ENCODE results near the gene SAMHD1. TPM values are rescaled to one million over a fixed set of nuclear protein-coding genes. Genes with fewer than 3 reads are reported as not detected.

SAMHD1 gene
- total and polyA plus RNA-seq, 2 of the 13 experiments (the other 11 are each of a cell fraction or from before 2014, with no cell fraction given): 16.9 to 43.5 TPM

- TF ChIP-seq, protein P1, sequence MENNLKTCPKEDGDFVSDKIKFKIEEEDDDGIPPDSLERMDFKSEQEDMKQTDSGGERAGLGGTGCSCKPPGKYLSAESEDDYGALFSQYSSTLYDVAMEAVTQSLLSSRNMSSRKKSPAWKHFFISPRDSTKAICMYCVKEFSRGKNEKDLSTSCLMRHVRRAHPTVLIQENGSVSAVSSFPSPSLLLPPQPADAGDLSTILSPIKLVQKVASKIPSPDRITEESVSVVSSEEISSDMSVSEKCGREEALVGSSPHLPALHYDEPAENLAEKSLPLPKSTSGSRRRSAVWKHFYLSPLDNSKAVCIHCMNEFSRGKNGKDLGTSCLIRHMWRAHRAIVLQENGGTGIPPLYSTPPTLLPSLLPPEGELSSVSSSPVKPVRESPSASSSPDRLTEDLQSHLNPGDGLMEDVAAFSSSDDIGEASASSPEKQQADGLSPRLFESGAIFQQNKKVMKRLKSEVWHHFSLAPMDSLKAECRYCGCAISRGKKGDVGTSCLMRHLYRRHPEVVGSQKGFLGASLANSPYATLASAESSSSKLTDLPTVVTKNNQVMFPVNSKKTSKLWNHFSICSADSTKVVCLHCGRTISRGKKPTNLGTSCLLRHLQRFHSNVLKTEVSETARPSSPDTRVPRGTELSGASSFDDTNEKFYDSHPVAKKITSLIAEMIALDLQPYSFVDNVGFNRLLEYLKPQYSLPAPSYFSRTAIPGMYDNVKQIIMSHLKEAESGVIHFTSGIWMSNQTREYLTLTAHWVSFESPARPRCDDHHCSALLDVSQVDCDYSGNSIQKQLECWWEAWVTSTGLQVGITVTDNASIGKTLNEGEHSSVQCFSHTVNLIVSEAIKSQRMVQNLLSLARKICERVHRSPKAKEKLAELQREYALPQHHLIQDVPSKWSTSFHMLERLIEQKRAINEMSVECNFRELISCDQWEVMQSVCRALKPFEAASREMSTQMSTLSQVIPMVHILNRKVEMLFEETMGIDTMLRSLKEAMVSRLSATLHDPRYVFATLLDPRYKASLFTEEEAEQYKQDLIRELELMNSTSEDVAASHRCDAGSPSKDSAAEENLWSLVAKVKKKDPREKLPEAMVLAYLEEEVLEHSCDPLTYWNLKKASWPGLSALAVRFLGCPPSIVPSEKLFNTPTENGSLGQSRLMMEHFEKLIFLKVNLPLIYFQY (CRISPR knock-in tag; IDR thresholded peaks at IDR 0.05; ENCODE audit: borderline replicate concordance): no peak; the same call in 1 of the 2 replicates
- TF ChIP-seq ZNF598 (CRISPR knock-in tag; IDR thresholded peaks at IDR 0.05; ENCODE audit: borderline replicate concordance) (peak; percentile 85; the same call in 1 of the 2 replicates), NFIB (CRISPR knock-in tag; IDR thresholded peaks at IDR 0.05; ENCODE audit: borderline replicate concordance) (0 out of 2 replicates have a peak, but pooled peaks have one; percentile 56), HHEX (CRISPR knock-in tag; IDR thresholded peaks at IDR 0.05) (no peak; the same call in 1 of the 2 replicates), KMT2A (CRISPR knock-in tag; IDR thresholded peaks at IDR 0.05) (no peak; the same call in 1 of the 2 replicates), TARDBP (CRISPR knock-in tag; IDR thresholded peaks at IDR 0.05) (peak; percentile 95), ZNF556 (CRISPR knock-in tag; IDR thresholded peaks at IDR 0.05; ENCODE audit: borderline replicate concordance) (0 out of 2 replicates have a peak, but pooled peaks have one; percentile 60), MIER3 (CRISPR knock-in tag; IDR thresholded peaks at IDR 0.05; ENCODE audit: borderline replicate concordance) (peak; percentile 46; the same call in 1 of the 2 replicates), ZFP1 (CRISPR knock-in tag; IDR thresholded peaks at IDR 0.05) (no peak; the same call in 1 of the 2 replicates), SRSF1 (optimal IDR thresholded peaks at IDR 0.05; ENCODE audit: low read depth, low read length) (peak; percentile 69), PHB2 (IDR thresholded peaks at IDR 0.05; ENCODE audit: partially characterized antibody) (no peak), ZNF253 (CRISPR knock-in tag; IDR thresholded peaks at IDR 0.05; ENCODE audit: borderline replicate concordance) (0 out of 2 replicates have a peak, but pooled peaks have one; percentile 53), HIVEP1 (CRISPR knock-in tag; IDR thresholded peaks at IDR 0.05) (peak; percentile 78), NFKBIZ (CRISPR knock-in tag; IDR thresholded peaks at IDR 0.05) (0 out of 2 replicates have a peak, but pooled peaks have one; percentile 6)
- TF ChIP-seq, protein P2, sequence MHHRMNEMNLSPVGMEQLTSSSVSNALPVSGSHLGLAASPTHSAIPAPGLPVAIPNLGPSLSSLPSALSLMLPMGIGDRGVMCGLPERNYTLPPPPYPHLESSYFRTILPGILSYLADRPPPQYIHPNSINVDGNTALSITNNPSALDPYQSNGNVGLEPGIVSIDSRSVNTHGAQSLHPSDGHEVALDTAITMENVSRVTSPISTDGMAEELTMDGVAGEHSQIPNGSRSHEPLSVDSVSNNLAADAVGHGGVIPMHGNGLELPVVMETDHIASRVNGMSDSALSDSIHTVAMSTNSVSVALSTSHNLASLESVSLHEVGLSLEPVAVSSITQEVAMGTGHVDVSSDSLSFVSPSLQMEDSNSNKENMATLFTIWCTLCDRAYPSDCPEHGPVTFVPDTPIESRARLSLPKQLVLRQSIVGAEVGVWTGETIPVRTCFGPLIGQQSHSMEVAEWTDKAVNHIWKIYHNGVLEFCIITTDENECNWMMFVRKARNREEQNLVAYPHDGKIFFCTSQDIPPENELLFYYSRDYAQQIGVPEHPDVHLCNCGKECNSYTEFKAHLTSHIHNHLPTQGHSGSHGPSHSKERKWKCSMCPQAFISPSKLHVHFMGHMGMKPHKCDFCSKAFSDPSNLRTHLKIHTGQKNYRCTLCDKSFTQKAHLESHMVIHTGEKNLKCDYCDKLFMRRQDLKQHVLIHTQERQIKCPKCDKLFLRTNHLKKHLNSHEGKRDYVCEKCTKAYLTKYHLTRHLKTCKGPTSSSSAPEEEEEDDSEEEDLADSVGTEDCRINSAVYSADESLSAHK (CRISPR knock-in tag; IDR thresholded peaks at IDR 0.05; ENCODE audit: borderline replicate concordance): no peak
- TF ChIP-seq, protein P3, sequence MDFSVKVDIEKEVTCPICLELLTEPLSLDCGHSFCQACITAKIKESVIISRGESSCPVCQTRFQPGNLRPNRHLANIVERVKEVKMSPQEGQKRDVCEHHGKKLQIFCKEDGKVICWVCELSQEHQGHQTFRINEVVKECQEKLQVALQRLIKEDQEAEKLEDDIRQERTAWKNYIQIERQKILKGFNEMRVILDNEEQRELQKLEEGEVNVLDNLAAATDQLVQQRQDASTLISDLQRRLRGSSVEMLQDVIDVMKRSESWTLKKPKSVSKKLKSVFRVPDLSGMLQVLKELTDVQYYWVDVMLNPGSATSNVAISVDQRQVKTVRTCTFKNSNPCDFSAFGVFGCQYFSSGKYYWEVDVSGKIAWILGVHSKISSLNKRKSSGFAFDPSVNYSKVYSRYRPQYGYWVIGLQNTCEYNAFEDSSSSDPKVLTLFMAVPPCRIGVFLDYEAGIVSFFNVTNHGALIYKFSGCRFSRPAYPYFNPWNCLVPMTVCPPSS (IDR thresholded peaks at IDR 0.05): no peak
- TF ChIP-seq, protein P4, sequence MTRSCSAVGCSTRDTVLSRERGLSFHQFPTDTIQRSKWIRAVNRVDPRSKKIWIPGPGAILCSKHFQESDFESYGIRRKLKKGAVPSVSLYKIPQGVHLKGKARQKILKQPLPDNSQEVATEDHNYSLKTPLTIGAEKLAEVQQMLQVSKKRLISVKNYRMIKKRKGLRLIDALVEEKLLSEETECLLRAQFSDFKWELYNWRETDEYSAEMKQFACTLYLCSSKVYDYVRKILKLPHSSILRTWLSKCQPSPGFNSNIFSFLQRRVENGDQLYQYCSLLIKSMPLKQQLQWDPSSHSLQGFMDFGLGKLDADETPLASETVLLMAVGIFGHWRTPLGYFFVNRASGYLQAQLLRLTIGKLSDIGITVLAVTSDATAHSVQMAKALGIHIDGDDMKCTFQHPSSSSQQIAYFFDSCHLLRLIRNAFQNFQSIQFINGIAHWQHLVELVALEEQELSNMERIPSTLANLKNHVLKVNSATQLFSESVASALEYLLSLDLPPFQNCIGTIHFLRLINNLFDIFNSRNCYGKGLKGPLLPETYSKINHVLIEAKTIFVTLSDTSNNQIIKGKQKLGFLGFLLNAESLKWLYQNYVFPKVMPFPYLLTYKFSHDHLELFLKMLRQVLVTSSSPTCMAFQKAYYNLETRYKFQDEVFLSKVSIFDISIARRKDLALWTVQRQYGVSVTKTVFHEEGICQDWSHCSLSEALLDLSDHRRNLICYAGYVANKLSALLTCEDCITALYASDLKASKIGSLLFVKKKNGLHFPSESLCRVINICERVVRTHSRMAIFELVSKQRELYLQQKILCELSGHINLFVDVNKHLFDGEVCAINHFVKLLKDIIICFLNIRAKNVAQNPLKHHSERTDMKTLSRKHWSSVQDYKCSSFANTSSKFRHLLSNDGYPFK (CRISPR knock-in tag; IDR thresholded peaks at IDR 0.05; ENCODE audit: borderline replicate concordance): peak; percentile 64; the same call in 1 of the 2 replicates
Observed at GRCh38 chr20:36871640-36872570, 79.6 kb downstream of the SAMHD1 start (continued).
